Activated T-cell treated with anti-CD3 and anti-CD28 coated beads for 1 hour (primary cell): ENCODE measurements around the gene AGPAT4.

Experiments
- DNase-seq: peaks from one replicate; pipeline ENCODE4 v3.0.0-alpha.2; 2020; ENCODE audit warnings: low read depth

The AGPAT4 gene

GRCh38 chr6:161166176-161166575, 107.7 kb downstream of the AGPAT4 start:
- no peak for DNase-seq

- DNase-seq: no peak
Observed at GRCh38 chr6:161164182-161164625, 109.7 kb downstream of the AGPAT4 start.

- DNase-seq: no peak
Observed at GRCh38 chr6:161163466-161164181, 110.2 kb downstream of the AGPAT4 start.

GRCh38 chr6:161162722-161163121, 111.1 kb downstream of the AGPAT4 start:
- no peak for DNase-seq

DNA sequence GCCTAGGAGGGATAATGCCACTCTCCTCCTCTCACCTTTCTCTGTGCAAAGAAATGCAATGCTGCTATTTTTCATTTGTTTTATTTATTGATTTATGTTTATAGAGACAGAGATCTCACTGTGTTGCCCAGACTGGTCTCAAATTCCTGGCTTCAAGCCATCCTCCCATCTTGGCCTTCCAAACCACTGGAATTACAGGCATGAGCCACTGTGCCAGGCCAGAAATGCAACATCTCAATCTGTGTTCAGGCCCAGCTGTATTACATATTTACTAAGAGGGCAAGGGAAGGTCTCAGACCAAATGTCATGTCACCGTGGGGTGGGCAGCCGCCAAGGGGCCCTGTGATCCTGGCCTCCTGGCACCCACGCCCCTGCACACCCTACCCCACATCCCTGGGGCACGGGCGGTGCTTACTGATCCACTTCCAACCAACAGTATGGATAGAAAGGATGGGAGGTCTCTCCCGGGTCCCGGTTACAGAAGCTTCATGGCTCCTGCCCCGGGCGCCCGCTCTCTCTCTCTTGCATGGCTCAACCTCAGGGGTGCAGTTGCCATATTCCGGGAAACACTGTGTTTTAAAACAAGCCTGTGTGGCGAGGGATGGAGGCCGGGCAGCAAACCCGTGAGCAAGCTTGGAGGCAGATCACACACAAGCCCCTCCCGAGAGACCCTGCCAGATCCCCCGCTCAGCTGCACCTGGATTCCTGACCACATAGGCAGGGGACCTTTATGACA, 111.8 kb downstream of the AGPAT4 start:
- no peak for DNase-seq

DNA sequence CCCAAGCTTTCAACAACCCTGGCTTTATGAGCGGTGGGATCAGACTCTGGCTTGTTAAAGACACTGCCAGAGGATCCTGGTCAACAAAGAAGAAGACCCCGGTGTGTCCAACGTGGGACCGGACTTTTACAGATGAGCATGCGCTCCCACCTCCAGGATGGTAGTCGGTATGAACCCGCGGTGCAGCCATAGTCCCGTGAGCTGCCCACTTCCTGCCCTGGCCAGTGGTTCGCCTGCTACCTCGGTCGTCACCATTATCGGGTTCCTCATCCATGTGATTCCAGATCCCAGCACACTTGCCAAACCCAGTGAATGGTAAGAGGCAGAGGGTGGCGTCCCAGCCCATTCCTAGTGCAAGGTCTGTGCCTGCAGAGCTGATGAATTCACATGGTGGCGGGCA, 112.7 kb downstream of the AGPAT4 start:
- DNase-seq: no peak

- no peak for DNase-seq
Observed at GRCh38 chr6:161154796-161155335, 119.0 kb downstream of the AGPAT4 start.

- no peak for DNase-seq
Observed at GRCh38 chr6:161153725-161154124, 120.1 kb downstream of the AGPAT4 start.

- DNase-seq: no peak
Observed at GRCh38 chr6:161152907-161153662, 120.8 kb downstream of the AGPAT4 start.

GRCh38 chr6:161152527-161152862, 121.4 kb downstream of the AGPAT4 start:
- no peak for DNase-seq

- no peak for DNase-seq
Observed at GRCh38 chr6:161151660-161152526, 122.0 kb downstream of the AGPAT4 start.

- DNase-seq: no peak
Observed at GRCh38 chr6:161151059-161151645, 122.7 kb downstream of the AGPAT4 start.

DNA sequence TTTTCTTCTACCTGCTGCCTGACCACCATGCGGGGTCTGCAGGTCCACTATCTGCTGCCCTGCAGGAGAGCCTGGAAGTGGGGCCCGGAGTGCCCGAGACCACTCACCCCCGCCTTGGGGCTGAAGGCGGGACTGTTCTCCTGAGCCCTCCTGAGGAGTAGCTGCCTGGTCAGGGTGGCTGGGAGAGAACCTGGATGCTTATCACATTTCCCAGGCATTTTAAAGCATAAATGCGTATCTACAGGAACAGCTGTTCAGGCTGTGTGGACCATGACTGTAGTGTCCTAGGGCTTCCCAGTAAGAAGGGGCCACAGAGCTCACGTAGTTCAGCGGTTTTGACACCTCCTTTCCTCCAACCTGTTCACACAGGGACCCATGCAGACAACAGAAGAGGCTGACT, 123.3 kb downstream of the AGPAT4 start:
- no peak for DNase-seq

GRCh38 chr6:161150136-161150535, 123.7 kb downstream of the AGPAT4 start:
- DNase-seq: no peak

GRCh38 chr6:161143663-161144430, 130.0 kb downstream of the AGPAT4 start:
- DNase-seq: no peak

DNA sequence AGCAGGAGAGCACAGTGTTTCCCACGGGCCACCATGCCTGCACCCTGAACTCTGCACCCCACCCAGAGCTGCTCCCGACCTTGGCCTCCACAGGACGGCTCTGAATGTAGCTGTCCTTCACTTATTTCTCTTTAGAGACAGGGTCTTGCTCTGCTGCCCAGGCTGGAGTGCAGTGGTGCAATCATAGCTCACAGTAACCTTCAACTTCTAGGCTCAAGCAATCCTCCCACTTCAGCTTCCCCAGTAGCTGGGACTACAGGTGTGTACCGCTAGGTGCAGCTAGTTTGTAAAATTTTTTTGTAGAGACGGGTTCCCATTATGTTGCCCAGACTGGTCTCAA, 130.9 kb downstream of the AGPAT4 start:
- DNase-seq: no peak

DNA sequence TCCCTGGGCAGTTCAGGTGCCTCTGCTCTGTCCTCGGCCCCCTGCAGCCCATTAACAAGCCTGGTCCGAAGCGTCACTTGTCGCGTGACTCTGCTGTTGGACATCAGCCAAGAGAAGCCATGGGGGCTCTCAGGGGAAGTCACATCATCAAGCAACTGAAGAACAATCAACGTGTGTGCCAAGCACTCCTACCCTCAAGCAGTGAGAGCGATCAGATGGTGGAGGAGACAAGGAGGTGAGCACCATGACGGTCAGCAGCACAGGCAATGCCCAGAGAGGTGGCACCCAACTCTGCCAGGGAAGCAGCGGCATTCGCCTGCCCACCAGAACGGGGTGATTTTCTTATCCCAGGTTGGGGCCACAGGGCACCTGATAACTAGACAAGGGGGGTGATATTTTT, 132.7 kb downstream of the AGPAT4 start:
- no peak for DNase-seq

- DNase-seq: no peak
Observed at GRCh38 chr6:161140554-161140875, 133.3 kb downstream of the AGPAT4 start.

DNA sequence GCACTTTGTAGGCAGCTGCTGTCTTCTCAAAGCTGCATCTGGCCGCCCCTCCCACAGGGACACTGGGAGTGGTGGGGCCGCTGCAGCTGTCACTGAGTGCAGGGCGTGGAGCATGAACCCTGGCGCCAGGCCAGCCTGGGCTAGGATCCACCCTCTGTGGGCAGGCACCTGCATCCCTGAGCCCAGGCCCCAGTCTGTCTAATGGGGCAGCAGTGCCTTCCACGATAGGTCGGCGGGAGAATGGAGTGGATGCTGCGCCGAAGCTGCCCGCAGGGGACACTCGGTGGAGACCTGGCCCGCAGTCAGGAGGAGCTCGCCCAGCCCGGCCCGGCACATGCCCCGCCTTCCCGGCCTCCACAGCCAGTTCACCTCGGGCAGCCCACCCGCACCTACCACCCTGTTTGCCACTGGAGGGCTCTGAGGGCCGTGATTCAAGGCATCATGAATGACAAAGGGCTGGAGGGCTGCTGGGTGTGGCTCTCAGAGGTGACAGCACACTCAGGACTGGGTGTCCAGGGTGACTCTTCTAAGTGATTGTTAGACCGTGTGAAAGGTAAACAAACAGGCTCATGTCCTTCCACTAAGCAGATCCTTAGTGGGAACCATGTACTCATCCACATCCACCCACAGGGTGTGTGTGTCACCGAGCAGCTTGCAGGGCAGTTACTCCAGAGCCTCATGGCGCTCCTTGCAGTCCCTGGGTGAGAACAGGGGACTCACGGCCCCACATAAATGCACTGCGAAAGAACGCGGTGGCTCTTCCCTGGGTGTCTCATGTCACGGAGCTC, 133.9 kb downstream of the AGPAT4 start:
- DNase-seq: no peak

DNA sequence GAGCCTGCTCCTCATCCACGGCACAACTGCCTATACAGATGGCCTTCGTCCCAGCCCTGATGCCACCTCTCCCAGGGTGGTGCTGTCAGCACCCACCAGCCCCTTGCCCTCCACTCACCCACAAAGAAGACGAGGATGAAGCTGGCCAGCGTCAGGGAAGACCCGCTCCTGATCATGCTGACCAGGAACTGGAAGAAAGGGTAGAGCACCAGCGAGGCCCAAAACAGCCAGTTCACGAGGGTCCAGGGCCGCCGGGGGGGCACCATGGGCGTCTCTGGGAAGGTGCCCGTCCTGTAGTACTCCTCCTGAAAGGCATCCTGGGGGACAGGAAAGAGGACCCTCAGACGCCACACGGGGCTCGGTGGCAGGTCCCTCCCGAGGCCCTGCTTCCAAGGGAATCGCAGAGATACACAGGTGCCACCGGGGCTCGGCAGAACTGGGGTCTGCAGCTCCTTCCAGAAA, 134.5 kb downstream of the AGPAT4 start:
- no peak for DNase-seq
